NCI-H1694 treated with DMSO at 0.1 percent for 48 hours (cell line): ENCODE measurements around the gene SPHK1.
"Not testable (repeated sequence)": the region's sequence is repeated elsewhere in the genome, so short reads cannot be mapped to it uniquely, and the experiment has no call there.

Source experiments
- DNase-seq: peaks from one replicate; lab custom pipeline; 2025; lab: John Stamatoyannopoulos, UW

SPHK1 gene, protein sequence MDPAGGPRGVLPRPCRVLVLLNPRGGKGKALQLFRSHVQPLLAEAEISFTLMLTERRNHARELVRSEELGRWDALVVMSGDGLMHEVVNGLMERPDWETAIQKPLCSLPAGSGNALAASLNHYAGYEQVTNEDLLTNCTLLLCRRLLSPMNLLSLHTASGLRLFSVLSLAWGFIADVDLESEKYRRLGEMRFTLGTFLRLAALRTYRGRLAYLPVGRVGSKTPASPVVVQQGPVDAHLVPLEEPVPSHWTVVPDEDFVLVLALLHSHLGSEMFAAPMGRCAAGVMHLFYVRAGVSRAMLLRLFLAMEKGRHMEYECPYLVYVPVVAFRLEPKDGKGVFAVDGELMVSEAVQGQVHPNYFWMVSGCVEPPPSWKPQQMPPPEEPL

DNA sequence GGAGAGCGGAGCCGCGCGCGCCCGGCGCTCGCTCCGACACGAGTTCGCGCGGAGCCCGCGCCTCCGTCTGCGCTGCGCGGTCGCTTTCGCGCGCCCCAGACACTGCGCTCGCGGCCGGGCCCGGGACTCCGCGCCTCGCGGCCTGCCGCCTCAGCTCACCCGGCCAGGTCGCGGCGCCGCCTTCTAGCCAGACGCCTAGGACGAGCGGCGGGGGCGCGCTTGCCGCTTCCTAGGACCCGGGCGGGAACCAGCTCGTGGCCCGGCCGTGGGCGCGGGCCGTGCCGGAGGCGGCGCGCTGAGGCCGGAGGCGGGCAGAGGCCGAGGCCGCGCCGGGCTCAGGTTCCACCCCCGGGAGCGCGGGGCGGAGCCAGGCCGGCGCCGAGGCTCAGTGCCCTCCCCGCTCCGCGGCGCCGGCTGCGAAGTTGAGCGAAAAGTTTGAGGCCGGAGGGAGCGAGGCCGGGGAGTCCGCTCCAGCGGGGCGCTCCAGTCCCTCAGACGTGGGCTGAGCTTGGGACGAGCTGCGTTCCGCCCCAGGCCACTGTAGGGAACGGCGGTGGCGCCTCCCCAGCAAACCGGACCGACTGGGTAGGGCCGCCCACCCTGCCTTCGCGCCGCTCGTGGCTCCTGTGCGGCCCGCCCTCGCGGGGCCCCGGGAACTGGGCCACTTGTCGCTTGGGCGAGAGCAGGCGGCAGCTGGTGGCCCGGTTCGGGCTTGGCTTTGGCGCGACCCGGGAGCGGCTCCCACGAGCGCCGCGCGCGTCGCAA, at the start of gene SPHK1:
TSS of gene SPHK1 (plus strand) at position 388 of the 765 bp plus-strand sequence. CDS start 1,036 bp downstream, outside the sequence.
- DNase-seq, result peak; percentile 34

DNA sequence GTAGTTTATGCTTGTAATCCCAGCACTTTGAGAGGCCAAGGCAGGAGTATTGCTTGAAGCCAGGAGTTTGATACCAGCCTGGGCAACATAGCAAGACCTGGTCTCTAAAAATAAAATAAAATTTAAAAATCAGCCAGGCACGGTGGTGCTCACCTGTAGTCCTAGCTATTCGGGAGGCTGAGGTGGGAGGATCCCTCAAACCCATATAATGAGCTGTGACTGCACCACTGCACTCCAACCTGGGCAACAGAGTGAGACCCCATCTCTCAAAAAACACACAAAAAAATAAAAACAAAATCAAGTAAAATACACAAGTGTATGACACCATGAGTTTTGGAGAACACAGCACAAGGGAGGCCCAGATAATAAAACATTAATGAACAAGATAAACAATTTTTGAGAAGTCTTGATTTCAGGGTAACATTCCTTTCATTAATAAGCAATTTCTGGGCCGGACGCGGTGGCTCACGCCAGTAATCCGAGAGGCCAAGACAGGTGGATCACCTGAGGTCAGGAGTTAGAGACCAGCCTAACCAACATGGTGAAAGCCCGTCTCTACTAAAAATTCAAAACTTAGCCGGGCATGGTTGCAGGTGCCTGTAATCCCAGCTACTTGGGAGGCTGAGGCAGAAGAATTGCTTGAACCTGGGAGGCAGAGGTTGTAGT, 48.6 kb upstream of the SPHK1 start:
- DNase-seq, result no peak

DNA sequence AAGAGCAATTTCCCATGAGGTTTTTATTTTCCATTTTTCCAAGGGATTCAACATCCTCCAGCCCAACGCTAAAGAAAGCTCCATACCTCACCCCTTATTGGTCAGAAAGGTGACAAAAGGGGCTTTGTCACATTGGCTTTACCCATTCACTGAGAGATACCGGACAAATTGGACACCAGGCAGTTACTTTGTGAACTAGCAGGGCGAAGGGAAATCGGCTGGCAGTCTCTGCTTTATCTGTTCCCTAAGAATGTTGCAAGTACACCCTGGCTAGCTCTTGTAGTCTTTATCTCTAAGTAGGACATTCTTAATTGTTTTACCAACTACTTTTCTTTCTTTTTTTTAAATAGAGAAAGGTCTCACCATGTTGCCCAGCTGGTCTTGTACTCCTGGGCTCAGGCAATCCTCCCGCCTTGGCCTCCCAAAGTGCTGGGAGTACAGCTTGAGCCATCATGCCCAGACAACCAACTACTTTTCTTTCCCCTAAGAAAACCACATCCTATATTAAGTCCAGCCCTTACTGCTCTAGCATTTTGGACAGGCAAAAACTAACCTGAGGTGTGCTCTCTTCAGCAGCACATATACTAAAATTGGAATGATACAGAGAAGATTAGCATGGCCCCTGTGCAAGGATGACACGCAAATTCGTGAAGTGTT, 47.5 kb upstream of the SPHK1 start:
- no peak for DNase-seq

DNA sequence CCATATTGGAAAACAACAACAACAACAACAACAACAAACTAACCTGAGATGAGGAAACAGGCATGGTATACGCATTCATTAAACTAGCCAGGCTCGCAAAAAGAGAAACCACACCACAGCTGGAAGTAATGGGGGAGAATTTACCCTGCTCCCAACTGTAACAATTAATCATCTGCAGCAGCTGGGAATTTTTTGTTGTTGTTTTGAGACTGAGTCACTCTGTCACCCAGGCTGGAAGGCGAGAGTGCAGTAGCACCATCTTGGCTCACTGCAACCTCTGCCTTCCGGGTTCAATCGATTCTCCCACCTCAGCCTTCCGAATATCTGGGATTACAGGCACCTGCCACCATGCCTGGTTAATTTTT, 47.0 kb upstream of the SPHK1 start:
- DNase-seq, result no peak

DNA sequence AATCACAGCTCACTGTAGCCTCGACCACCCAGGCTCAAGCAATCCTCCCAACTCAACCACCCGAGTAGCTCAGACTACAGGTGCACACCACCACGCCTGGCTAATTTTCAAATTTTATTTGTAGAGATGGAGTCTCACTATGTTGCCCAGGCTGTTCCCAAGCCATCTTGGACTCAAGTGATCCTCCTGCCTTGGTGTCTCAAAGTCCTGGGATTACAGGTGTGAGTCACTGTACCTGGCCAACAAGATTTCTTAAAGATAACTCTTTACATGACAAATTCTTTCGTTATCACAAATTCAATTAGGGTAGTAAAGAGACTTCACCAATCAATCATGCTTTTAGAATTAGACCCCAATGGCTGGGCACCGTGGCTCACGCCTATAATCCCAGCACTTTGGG, 43.1 kb upstream of the SPHK1 start:
- DNase-seq, result no peak

DNA sequence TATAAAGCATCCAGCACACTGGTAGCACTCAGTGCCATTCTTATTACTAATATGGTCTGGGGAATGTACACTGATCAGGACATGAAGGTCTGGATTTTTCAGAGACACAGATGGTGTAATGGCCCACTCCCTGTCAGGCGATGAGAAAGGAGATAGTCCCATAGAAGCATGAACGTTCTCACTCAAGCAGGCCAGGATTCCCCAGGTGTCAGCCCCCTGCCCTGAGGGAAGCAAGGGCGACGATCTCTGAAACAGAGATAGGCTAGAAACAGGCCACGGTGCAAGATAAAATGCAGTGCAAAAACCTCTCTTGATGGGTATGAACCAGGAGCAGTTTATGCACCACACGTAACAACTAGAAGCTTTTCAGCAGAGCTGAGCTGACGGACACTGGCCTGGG, 41.3 kb upstream of the SPHK1 start:
- DNase-seq, result no peak

DNA sequence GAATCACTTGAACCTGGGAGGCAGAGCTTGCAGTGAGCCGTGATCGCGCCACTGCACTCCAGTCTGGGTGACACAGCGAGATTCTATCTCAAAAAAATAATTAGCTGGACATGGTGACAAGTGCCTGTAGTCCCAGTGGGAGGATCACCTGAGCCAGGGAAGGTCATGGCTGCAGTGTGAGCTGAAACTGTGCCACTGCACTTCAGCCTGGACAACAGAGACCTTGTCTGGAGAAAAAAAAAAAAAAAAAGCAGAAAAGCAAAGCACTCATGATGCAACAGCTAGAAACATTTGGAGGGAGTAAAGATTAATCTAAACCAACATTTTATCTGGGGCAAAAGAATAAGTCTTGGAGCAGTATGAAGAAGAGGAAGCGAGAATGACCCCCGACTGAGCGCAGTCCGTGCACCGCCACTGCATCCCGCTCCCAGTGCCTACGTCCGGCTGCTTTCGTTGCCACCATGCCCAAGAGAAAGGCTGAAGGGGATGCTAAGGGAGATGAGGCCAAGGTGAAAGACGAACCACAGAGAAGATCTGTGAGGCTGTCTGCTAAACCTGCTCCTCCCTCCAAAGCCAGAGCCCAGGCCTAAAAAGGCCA, 38.9 kb upstream of the SPHK1 start:
- DNase-seq, result no peak

DNA sequence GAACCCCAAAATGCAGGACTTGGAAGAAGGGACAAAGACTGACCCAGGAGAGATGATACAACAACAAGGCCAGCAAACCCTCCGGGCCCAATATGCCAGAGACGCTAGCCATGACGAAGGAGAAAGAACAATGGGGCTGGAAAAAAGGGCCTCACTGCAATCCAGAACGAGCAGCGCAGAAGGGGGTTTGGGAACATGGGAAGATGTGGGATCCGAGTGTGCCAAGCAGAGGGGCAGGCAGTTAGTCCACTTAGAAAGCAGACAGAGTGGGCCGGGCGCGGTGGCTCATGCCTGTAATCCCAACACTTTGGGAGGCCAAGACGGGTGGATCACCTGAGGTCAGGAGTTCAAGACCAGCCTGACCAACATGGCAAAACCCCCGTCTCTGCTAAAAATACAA, 37.5 kb upstream of the SPHK1 start:
- not testable (repeated sequence) for DNase-seq

DNA sequence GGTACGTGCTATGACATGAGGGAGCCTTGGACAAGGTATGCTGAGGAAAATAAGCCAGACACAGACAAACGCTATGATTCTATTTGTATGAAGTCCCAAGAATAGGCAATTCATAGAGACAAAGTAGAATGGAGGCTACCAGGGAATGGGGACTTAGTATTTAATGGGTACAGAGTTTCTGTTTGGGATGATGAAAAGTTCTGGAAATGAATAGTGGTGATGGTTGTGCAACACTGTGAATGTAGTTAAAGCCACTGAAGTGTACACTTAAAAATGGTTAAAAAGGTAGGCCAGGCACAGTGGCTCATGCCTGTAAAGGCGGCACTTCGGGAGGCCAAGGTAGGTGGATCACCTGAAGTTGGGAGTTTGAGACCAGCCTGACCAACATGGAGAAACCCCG, 33.9 kb upstream of the SPHK1 start:
- no peak for DNase-seq

DNA sequence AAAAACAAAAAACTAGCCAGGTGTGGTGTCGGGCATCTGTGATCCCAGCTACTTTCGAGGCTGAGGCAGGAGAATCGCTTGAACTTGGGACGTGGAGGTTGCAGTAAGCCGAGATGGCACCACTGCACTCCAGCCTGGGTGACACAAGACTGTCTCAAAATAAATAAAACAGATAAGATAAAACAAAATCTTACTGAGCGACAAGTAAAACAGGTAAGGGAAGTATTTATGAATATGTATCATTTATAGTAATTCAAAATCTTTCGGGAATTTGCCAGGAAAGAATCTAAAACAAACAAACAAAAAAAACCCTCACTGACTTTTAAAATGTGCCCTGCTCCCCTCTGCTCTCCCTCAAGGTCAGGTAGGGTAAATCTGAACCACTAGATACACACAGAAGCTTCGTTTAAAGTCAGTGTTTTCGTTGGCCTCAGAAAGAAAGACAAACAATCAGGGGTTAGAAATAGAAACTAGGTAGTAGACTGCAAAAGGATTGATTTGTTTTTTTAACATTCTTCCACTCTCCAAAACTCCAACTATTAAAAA, 32.8 kb upstream of the SPHK1 start:
- no peak for DNase-seq

DNA sequence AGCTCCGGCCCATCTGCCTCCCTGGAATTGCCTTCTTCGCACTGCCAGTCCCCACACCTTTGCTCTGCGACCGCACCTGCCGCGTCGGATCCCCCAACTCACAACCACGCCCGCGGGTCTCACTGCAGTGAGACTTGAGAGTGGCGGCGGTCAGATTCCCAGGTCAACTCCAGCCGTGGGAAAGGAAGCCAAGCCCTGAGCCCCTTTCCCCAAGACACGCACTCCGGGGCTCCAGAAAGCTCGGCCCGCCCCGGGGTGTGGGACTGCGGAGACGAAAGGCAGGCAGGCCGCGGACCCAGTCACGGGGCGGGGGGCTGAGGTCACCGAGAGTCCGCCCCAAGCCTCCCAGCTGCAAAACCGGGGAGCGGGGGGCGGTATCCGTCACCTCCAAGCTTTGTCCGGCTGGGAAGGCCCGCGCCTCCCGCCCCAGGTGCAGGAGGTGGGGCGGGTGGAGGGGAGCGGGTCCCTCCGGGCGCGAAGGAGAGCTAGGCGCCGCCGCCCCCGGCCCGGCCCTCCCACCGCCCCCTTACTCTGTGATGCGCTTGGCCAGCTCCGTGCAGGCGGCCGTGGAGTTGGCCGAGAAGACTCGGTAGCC, 31.3 kb upstream of the SPHK1 start:
- no peak for DNase-seq

DNA sequence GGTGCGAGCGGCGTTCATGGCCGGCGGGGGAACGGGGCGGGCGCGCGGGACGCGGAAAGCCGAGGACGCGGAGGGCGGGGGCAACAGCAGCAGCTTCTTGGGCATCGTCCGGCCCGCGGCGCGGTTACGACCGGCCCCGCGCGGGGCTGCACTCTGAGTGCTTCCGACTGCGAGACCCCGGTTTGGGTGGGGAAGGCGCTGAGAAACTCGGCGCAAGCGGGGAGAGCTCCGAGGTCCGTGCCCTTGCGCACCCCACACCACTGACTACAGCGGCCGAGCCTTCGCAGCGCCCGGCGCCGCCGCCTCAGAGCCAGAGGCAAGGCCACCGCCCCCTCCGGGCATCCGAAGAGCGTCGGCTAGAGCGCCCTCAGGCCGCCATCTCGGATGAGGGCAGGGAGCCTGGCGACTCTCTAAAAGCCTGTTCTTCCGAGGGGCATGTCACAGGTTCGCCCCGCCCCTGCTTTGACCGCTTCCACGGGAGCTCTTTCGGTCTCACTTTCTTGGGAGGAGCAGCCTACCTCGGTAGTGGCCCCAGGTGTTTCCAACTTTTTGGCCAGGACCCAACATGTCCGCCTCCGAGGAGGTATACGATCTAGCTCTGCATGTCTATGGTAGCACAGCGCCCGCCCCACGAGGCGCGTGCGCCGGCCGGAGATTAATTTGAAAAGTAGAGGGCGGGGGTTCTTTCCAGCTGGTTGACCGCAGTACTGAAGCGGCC, 30.7 kb upstream of the SPHK1 start, which contains the start of gene PRPSAP1:
TSS of gene PRPSAP1 (minus strand) at position 318 of the 718 bp plus-strand sequence. CDS start at position 105, 213 bp downstream.
- peak; percentile 97 for DNase-seq

DNA sequence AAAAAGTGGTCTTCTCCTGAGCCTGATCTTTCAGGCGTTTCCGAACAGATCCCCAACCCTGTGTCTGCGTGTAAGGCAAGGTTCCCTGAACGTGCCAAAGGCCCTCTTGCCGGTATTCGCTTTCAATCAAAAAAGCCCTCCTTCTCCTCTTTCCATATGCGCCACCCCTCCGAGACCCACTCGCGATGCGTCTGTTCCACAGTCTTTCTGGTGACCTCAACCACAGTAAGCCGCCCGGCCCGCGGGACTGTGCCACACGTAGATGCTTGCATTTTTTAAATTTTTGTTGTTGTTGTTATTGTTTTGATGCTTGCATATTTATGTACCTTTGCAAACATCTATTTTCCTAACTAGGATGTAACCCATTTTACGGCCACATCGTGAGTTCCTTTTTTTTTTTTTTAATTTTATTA, 30.1 kb upstream of the SPHK1 start:
- no peak for DNase-seq

DNA sequence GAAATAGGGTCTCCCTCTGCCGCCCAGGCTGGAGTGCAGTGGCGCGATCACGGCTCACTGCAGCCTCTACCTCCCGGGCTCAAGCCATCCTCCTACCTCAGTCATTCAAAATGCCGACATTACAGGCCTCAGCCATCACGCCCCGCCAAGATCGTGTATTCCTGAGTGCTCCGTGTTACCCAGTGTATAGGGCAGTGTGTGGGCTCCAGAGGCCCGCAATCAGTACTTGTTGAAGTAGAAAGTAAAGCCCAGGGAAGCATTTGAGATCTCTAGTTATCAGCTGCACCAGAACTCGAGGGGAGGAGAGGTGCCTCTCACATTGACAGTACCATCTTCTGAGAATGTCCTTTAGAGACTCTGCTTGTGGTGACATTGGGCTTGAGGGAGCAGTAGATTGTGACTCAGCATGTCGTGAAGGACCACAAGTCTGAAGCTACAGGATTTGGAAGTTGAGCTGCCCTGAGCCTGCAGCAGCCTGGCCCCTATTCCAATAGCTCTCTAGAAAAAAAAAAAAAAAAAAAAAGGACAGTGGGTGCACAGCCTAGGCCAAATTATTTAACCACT, 29.6 kb upstream of the SPHK1 start:
- no peak for DNase-seq

DNA sequence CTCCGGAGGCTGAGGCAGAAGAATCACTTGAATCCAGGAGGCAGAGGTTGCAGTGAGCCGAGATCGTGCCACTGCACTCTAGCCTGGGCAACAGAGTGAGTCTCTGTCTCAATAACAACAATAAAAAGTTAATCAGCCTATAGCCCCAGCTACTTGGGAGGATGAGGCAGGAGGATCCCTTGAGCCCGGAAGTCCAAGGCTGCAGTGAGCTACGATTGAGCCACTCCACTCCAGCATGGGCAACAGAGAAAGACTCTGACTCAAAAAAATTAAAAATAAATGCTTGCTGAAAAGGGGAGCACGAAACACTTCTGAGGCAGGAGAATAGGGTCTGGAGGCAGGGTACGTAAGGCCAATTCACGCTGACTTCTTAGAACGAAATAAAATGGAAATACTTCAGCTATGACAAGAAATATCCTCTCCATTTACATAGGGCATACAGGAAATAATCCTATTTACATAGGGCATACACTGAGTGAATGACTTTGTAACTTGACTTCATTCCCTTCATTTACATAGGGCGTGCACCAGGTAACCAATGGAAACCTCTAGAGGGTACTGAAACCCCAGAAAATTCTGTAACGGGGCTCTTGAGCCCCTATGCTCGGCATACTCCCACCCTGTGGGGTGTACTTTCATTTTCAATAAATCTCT, 27.5 kb upstream of the SPHK1 start:
- no peak for DNase-seq

DNA sequence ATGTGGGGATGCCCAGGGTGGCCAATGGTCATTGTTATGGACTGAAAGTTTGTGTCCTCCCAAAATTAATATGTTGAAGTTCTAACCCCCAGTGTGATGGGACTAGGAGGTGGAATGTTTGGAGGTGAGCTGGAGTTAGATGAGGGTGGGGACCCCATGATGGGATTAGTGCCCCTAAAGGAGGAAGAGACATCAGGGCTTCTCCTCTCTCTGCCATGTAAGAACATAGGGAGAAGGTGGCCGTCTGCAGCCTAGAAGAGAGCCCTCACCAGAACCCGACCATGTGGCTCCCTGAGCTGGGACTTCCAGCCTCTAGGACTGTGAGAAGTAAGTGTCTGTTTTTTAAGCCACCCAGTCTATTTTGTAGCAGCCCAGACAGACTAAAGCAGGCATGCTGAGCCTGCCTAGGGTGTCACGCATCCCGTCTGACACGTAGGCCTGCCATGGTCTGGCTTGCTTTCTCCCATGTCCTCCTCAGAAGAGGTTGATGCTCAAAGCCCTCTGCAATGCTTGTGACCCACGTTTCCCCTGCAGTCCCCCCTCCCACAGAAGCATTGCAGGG, 26.7 kb upstream of the SPHK1 start:
- DNase-seq, result no peak

DNA sequence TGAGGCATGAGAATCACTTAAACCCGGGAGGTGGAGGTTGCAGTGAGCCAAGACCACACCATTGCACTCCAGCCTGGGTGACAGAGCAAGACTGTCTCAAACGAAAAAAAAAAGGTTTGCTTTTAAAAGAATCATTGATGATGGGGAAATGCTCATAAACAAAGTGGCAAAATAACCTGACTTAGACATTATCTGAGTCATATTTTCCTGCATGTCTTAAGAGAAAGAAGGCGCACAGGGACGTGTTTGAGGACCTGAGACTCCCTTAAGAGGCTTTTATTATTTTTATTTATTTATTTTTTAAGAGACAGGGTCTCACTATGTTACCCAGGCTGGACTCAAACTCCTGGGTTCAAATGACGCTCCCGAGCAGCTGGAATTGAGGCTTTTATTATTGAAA, 25.0 kb upstream of the SPHK1 start:
- no peak for DNase-seq

DNA sequence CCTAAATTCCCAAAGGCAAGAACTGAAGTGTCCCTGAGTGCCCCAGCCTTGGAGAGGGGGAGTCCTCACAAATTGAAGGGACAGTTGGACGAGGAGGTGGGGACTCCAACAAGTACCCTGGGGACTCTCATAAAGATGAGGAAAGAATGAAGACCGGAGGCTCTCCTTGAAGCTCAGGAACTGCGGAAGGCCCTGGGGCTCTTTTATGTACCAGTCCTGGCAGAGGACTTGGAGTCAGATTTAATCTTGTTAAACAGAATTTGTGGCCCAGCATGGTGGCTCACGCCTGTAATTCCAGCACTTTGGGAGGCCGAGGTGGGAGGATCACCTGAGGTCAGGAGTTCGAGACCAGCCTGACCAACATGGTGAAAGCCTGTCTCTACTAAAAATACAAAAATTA, 24.6 kb upstream of the SPHK1 start:
- DNase-seq, result not testable (repeated sequence)

DNA sequence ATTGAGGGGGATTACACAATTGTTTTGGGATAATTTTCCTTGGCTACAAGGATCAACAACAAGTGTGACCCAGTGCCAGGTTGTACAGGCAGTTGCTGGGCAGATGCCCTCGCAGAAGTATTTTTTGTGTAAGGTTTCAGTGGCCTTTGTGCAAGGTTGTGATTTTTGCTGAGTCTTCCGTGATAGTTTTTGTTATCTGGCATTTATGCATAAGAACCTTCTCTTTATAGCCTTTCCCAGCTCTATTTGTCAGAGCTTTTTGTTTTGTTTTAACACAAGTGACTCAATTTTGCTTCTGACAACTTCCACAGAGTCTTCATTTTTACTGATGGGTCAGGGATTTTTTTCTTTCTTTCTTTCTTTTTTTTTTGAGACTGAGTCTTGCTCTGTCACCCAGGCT, 23.9 kb upstream of the SPHK1 start:
- no peak for DNase-seq
